Measurements from ENCODE around the gene FYN. TPM values are rescaled to one million over a fixed set of nuclear protein-coding genes. Genes with fewer than 3 reads are reported as not detected.

FYN gene
- total and polyA plus RNA-seq, 2 of the 8 experiments (the other 6 are each of a cell fraction or from before 2014, with no cell fraction given), result 46.8 to 97.2 TPM

DNA sequence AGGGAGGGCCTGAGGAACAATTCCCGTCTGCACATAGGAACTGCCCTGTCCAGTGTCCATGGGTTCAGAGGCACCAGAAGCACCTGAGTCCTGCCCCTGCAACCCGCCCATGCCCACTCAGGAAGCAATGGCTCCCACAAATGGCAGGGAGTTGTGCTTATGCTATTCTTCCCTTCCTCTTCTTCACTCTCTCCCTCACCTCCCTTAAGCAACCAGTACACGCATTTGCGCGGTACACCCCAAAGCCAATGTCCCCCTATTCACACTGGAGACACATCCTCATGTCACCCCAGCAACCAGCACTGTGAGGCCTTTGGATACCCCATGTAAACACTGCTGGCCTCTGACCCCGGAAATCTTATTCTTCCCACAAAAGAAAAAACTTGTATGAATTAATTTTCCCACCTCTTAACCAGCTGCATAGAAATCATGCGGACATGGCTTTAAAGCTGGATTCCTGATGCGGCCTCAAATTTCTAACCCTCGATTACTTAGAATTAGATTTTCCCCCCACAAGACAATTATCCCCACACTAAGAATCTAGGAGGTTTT is 30.9 kb downstream of the FYN start:
- Histone ChIP-seq H2AFZ (ENCODE audit: low read length) (no peak overlapping the region), H3K4ac (replicated peaks; ENCODE audit: insufficient read length, low read depth, low read length) (no peak overlapping the region), H3K4me3 (ENCODE audit: extremely low read depth in 1 of 4, insufficient read depth in 2 of 4, low read depth in 3 of 4, low read length in 4 of 4) (no peak overlapping the region), H2BK15ac (ENCODE audit: low read length) (peak overlapping the region; percentile 8; the same call in 1 of the 2 replicates), H3K79me2 (ENCODE audit: control insufficient read depth in 1 of 2, insufficient read depth in 2 of 2, low read length in 2 of 2) (peaks cover 0 to 16% of the 10 kb centered on the region in 2 experiments; a peak in 2 of 4 replicates), H2BK12ac (ENCODE audit: low read depth, low read length) (peak overlapping the region; percentile 86), H3K9me3 (ENCODE audit: insufficient read depth in 2 of 2, low read depth in 1 of 2, low read length in 1 of 2) (no peaks in the 10 kb centered on the region), H3K36me3 (ENCODE audit: control insufficient read depth in 2 of 4, insufficient read depth in 4 of 4, low read length in 3 of 4) (no peaks in the 10 kb centered on the region), H4K5ac (ENCODE audit: insufficient read length, low read depth, low read length) (no peak overlapping the region), H2BK120ac (replicated peaks; ENCODE audit: low read depth, low read length) (no peak overlapping the region), H2BK5ac (ENCODE audit: low read depth, low read length) (peak overlapping the region; percentile 49; the same call in 1 of the 2 replicates), H3K27ac (ENCODE audit: low read depth, low read length) (no peak overlapping the region), H3K14ac (ENCODE audit: insufficient read length) (no peak overlapping the region), H2BK20ac (ENCODE audit: low read length) (no peak overlapping the region), H2AK5ac (ENCODE audit: low read depth, low read length) (peak overlapping the region; percentile 80), H3K27me3 (replicated peaks in 1 of 4; ENCODE audit: control insufficient read depth in 3 of 4, extremely low read depth in 1 of 4, insufficient read depth in 3 of 4, low read length in 3 of 4) (no peaks in the 10 kb centered on the region), H3K4me2 (ENCODE audit: insufficient read depth in 1 of 2, low read depth in 2 of 2, low read length in 2 of 2) (no peak overlapping the region), H3K56ac (replicated peaks; ENCODE audit: insufficient read length, low read depth, low read length) (no peak overlapping the region), H4K20me1 (replicated peaks in 1 of 2; ENCODE audit: control insufficient read depth in 1 of 2, insufficient read depth in 2 of 2, low read length in 2 of 2) (peaks cover 0 to 10% of the 10 kb centered on the region in 2 experiments), H3K23me2 (ENCODE audit: low read depth, low read length) (no peaks in the 10 kb centered on the region), H4K8ac (ENCODE audit: extremely low read depth, insufficient read depth, low read length) (no peak overlapping the region; the same call in 1 of the 2 replicates), H3K4me1 (replicated peaks in 1 of 4; ENCODE audit: control insufficient read depth in 3 of 4, insufficient read depth in 4 of 4, low read length in 3 of 4) (peaks cover 16 to 31% (median 21%) of the 10 kb centered on the region in 4 experiments), H3K79me1 (ENCODE audit: low read depth, low read length) (peaks cover 7% of the 10 kb centered on the region; the same call in 1 of the 2 replicates), H3K9ac (replicated peaks in 1 of 4; ENCODE audit: extremely low read depth in 1 of 4, low read depth in 3 of 4, low read length in 3 of 4) (no peak overlapping the region), H4K91ac (replicated peaks; ENCODE audit: insufficient read length, low read length) (no peak overlapping the region), H3K23ac (ENCODE audit: insufficient read length) (no peak overlapping the region), H3K18ac (ENCODE audit: extremely low read depth, low read length) (no peak overlapping the region)
- no peak for FAIRE-seq
- DNase-seq (ENCODE audit: low read depth in 1 of 2, low spot score in 2 of 2), result no peak
- ChIA-PET CTCF (ENCODE audit: partially characterized antibody) (interaction anchor here (1.3 kb wide), 1 partner anchor 9 kb away, joined by 4 read pairs; no protein-coding TSS in a partner anchor), POLR2A (ENCODE audit: partially characterized antibody) (no interaction called here)
- WGBS, 2 experiments (ENCODE audit: extremely low coverage in 1 of 2, insufficient coverage in 1 of 2, insufficient read length in 1 of 2, insufficient replicate concordance in 2 of 2, low coverage in 1 of 2, low lambda C conversion rate in 2 of 2, missing lambda C conversion rate in 1 of 2), result 94% methylated on average over 9 of the region's 9 CpGs; no CpG with 5 or more reads in 1 of the 2 experiments
- no peak for TF ChIP-seq CBX5 (IDR thresholded peaks at IDR 0.05; ENCODE audit: low read depth, low read length)
- no peak for TF ChIP-seq CEBPB (IDR thresholded peaks at IDR 0.05; ENCODE audit: low read depth, low read length)
- TF ChIP-seq NANOG (IDR thresholded peaks at IDR 0.05; ENCODE audit: insufficient read depth, low read depth, low read length, poor library complexity, severe bottlenecking), result no peak
- no peak for TF ChIP-seq SRF (IDR thresholded peaks at IDR 0.05; ENCODE audit: low read depth, low read length)
- no peak for TF ChIP-seq TBP (IDR thresholded peaks at IDR 0.05; ENCODE audit: low read depth, low read length)
- TF ChIP-seq HDAC6 (IDR thresholded peaks at IDR 0.05; ENCODE audit: low read depth, low read length), result no peak
- TF ChIP-seq, protein P1, sequence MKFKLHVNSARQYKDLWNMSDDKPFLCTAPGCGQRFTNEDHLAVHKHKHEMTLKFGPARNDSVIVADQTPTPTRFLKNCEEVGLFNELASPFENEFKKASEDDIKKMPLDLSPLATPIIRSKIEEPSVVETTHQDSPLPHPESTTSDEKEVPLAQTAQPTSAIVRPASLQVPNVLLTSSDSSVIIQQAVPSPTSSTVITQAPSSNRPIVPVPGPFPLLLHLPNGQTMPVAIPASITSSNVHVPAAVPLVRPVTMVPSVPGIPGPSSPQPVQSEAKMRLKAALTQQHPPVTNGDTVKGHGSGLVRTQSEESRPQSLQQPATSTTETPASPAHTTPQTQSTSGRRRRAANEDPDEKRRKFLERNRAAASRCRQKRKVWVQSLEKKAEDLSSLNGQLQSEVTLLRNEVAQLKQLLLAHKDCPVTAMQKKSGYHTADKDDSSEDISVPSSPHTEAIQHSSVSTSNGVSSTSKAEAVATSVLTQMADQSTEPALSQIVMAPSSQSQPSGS (IDR thresholded peaks at IDR 0.05; ENCODE audit: low read length), result no peak
- TF ChIP-seq CHD1 (IDR thresholded peaks at IDR 0.05; ENCODE audit: low read depth, low read length), result no peak
